ENCODE measurements around the gene TPP2. TPM values are rescaled to one million over a fixed set of nuclear protein-coding genes. Genes with fewer than 3 reads are reported as not detected.

Gene TPP2
- total RNA-seq, 1 experiment from 2014 or later, result 68.3 TPM

DNA sequence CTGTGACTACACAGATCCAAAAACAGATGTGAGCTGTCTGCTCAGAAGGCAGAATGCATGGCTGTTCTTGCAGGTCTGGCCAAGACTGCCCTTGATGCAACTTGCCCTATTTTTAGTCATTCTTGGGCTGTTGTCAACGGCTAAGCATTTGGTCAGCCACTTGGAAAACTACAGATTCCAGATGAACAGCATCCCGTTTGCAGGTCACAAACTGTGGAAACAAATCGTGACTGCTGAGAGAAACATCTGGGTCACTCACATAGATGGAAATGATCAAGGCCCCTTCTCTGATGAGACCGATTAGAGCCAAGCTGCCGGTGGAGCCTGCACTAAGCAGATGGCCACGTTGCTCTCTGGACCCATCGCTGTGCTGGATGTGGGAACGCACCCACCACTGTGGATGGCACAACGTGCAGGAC lies 113.5 kb downstream of the TPP2 start:
- POLR2A ChIA-PET, result no interaction called here
- Mint-ChIP-seq H3K4me3 (no peak overlapping the region), H3K36me3 (no peaks in the 10 kb centered on the region), H3K27me3 (ENCODE audit: low read depth) (no peaks in the 10 kb centered on the region), H3K4me1 (no peaks in the 10 kb centered on the region), H3K9me3 (peaks cover 5% of the 10 kb centered on the region), H3K27ac (no peak overlapping the region)
- TF ChIP-seq ZNF396 (CRISPR knock-in tag; IDR thresholded peaks at IDR 0.05; ENCODE audit: borderline replicate concordance) (no peak), FOXK1 (CRISPR knock-in tag; IDR thresholded peaks at IDR 0.05) (no peak)
- CTCF ChIA-PET, result no interaction called here
- no peak for ATAC-seq
- DNase-seq (ENCODE audit: low spot score), result no peak

DNA sequence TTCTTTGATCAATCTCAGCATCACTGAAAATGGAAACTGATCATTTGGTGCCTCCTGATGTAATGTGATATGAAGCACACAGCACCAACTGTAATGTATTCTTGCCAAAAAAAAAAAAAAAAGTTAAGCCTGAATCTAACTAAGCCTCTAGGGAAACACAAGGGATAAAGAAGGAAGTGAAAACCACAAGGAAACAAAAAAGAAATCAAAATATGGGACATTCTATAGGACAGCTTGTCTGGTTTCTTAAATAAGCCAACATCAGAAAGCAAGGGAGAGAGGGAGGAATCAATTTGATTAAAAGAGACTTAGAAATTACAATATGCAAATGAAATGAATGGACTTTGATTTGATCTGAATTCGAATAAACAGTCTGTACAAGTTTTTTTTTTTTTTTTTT lies 118.7 kb downstream of the TPP2 start:
- DNase-seq (ENCODE audit: low spot score), result no peak
- no peak overlapping the region for H3K4me3 Mint-ChIP-seq
- no peaks in the 10 kb centered on the region; the same call in 1 of the 2 replicates for H3K27me3 Mint-ChIP-seq (ENCODE audit: low read depth)
- ChIA-PET CTCF (interaction anchor here (0.6 to 1.0 kb wide), 2 partner anchors 9 to 1287 kb away, joined by 3 read pairs; no protein-coding TSS in a partner anchor), POLR2A (interaction anchor here (0.6 kb wide), 1 partner anchor 9 kb away, joined by 4 read pairs; no protein-coding TSS in a partner anchor)
- ATAC-seq, result no peak
- H3K4me1 Mint-ChIP-seq, result no peaks in the 10 kb centered on the region
- H3K27ac Mint-ChIP-seq, result no peak overlapping the region
- TF ChIP-seq NR1H2 (CRISPR knock-in tag; IDR thresholded peaks at IDR 0.05), result no peak
- TF ChIP-seq JAZF1 (CRISPR knock-in tag; IDR thresholded peaks at IDR 0.05), result no peak
- TF ChIP-seq, protein P1, sequence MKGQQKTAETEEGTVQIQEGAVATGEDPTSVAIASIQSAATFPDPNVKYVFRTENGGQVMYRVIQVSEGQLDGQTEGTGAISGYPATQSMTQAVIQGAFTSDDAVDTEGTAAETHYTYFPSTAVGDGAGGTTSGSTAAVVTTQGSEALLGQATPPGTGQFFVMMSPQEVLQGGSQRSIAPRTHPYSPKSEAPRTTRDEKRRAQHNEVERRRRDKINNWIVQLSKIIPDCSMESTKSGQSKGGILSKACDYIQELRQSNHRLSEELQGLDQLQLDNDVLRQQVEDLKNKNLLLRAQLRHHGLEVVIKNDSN (CRISPR knock-in tag; IDR thresholded peaks at IDR 0.05), result no peak
- TF ChIP-seq, protein P2, sequence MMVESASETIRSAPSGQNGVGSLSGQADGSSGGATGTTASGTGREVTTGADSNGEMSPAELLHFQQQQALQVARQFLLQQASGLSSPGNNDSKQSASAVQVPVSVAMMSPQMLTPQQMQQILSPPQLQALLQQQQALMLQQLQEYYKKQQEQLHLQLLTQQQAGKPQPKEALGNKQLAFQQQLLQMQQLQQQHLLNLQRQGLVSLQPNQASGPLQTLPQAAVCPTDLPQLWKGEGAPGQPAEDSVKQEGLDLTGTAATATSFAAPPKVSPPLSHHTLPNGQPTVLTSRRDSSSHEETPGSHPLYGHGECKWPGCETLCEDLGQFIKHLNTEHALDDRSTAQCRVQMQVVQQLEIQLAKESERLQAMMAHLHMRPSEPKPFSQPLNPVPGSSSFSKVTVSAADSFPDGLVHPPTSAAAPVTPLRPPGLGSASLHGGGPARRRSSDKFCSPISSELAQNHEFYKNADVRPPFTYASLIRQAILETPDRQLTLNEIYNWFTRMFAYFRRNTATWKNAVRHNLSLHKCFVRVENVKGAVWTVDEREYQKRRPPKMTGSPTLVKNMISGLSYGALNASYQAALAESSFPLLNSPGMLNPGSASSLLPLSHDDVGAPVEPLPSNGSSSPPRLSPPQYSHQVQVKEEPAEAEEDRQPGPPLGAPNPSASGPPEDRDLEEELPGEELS (CRISPR knock-in tag; IDR thresholded peaks at IDR 0.05), result no peak
- TF ChIP-seq, protein P3, sequence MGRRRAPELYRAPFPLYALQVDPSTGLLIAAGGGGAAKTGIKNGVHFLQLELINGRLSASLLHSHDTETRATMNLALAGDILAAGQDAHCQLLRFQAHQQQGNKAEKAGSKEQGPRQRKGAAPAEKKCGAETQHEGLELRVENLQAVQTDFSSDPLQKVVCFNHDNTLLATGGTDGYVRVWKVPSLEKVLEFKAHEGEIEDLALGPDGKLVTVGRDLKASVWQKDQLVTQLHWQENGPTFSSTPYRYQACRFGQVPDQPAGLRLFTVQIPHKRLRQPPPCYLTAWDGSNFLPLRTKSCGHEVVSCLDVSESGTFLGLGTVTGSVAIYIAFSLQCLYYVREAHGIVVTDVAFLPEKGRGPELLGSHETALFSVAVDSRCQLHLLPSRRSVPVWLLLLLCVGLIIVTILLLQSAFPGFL (CRISPR knock-in tag; IDR thresholded peaks at IDR 0.05; ENCODE audit: borderline replicate concordance), result no peak
- TF ChIP-seq ZNF219 (CRISPR knock-in tag; IDR thresholded peaks at IDR 0.05; ENCODE audit: borderline replicate concordance), result no peak
- TF ChIP-seq, protein P4, sequence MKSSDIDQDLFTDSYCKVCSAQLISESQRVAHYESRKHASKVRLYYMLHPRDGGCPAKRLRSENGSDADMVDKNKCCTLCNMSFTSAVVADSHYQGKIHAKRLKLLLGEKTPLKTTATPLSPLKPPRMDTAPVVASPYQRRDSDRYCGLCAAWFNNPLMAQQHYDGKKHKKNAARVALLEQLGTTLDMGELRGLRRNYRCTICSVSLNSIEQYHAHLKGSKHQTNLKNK (CRISPR knock-in tag; IDR thresholded peaks at IDR 0.05), result no peak
- TF ChIP-seq GRHL2 (CRISPR knock-in tag; IDR thresholded peaks at IDR 0.05; ENCODE audit: insufficient replicate concordance, severe bottlenecking), result no peak
- TF ChIP-seq FOXP1 (CRISPR knock-in tag; IDR thresholded peaks at IDR 0.05; ENCODE audit: borderline replicate concordance), result no peak
- no peak for TF ChIP-seq EMX1 (CRISPR knock-in tag; IDR thresholded peaks at IDR 0.05)
- TF ChIP-seq, protein P5, sequence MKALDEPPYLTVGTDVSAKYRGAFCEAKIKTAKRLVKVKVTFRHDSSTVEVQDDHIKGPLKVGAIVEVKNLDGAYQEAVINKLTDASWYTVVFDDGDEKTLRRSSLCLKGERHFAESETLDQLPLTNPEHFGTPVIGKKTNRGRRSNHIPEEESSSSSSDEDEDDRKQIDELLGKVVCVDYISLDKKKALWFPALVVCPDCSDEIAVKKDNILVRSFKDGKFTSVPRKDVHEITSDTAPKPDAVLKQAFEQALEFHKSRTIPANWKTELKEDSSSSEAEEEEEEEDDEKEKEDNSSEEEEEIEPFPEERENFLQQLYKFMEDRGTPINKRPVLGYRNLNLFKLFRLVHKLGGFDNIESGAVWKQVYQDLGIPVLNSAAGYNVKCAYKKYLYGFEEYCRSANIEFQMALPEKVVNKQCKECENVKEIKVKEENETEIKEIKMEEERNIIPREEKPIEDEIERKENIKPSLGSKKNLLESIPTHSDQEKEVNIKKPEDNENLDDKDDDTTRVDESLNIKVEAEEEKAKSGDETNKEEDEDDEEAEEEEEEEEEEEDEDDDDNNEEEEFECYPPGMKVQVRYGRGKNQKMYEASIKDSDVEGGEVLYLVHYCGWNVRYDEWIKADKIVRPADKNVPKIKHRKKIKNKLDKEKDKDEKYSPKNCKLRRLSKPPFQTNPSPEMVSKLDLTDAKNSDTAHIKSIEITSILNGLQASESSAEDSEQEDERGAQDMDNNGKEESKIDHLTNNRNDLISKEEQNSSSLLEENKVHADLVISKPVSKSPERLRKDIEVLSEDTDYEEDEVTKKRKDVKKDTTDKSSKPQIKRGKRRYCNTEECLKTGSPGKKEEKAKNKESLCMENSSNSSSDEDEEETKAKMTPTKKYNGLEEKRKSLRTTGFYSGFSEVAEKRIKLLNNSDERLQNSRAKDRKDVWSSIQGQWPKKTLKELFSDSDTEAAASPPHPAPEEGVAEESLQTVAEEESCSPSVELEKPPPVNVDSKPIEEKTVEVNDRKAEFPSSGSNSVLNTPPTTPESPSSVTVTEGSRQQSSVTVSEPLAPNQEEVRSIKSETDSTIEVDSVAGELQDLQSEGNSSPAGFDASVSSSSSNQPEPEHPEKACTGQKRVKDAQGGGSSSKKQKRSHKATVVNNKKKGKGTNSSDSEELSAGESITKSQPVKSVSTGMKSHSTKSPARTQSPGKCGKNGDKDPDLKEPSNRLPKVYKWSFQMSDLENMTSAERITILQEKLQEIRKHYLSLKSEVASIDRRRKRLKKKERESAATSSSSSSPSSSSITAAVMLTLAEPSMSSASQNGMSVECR (CRISPR knock-in tag; IDR thresholded peaks at IDR 0.05; ENCODE audit: borderline replicate concordance), result no peak
- TF ChIP-seq, protein P6, sequence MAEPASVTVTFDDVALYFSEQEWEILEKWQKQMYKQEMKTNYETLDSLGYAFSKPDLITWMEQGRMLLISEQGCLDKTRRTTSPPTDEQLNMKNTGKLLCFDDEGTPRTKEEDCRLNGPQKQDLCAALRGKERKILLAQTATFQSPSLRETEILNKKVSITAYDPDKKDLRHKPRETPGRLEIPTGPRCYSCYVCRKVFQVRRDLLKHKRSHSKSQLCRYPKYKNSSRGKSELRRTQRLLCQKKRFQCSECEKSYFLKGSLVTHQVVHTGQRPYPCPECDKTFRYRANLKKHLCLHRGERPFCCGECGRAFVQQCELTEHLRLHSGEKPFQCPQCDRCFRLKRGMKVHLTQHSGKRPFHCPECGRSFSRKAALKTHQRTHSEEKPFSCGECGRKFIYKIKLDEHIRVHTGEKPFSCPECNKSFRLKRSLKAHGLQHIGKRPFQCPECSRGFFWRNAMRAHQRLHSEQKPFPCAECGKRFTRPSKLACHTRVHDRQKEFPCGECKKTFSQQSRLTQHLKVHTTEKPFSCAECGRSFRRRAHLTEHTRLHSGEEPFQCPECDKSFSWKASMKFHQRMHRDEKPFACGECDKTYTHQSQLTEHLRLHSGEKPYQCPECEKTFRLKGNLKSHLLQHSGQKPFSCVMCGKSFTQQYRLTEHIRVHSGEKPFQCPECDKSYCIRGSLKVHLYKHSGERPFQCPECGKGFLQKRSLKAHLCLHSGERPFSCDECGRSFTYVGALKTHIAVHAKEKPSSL (CRISPR knock-in tag; conservative IDR thresholded peaks at IDR 0.05), result no peak
- TF ChIP-seq TP53 (CRISPR knock-in tag; IDR thresholded peaks at IDR 0.05), result no peak
- TF ChIP-seq NFATC4 (CRISPR knock-in tag; IDR thresholded peaks at IDR 0.05), result no peak
- H3K9me3 Mint-ChIP-seq, result peaks cover 11% of the 10 kb centered on the region
- no peaks in the 10 kb centered on the region; the same call in 1 of the 2 replicates for H3K36me3 Mint-ChIP-seq
